Caco-2 (cell line): ENCODE data around the gene EMILIN3. TPM values are rescaled to one million over a fixed set of nuclear protein-coding genes. Genes with fewer than 3 reads are reported as not detected.

Source experiments
- BruUV-seq: library from RNA; stranded (reverse); fragments of 400-500 nt; replicated peaks from 2 replicates; lab custom pipeline; 2021; lab: Mats Ljungman, UMichigan
- CTCF ChIA-PET: fragments of 300-600 bp; sonication (Branson Sonifier 250); formaldehyde crosslinking; loops from one replicate; lab custom pipeline; 2022; ENCODE audit warnings: antibody characterized with exemption; lab: Charles Lee
- POLR2A ChIA-PET: fragments of 300-600 bp; sonication (Branson Sonifier 250); formaldehyde crosslinking; loops from one replicate; lab custom pipeline; 2022; ENCODE audit warnings: antibody characterized with exemption; lab: Charles Lee
- DNase-seq, 2 experiments: peaks; one replicate each; pipeline versions ENCODE4 v3.0.0 to v3.0.0-alpha.2; 2020 to 2022
- H3K27me3 ChIP-seq: replicated peaks from 2 replicates; pipeline ENCODE4 v1.6.0; 2011; ENCODE audit warnings: low read length; ENCODE audit not compliant: control insufficient read depth, insufficient read depth
- H3K36me3 ChIP-seq: 2 replicates; pipeline ENCODE4 v1.5.1; 2011; ENCODE audit warnings: low read length; ENCODE audit not compliant: control insufficient read depth, insufficient read depth
- H3K4me1 ChIP-seq: fragments of 250-450 bp; sonication (Bioruptor Pico); 2 replicates; pipeline ENCODE4 v1.5.1; 2020; ENCODE audit warnings: mild to moderate bottlenecking
- H3K4me3 ChIP-seq: 2 replicates; pipeline ENCODE4 v1.5.1; 2011; ENCODE audit warnings: low read depth, mild to moderate bottlenecking, control low read depth, low read length
- H3K9me3 ChIP-seq: fragments of 250-450 bp; sonication (Bioruptor Pico); 2 replicates; pipeline ENCODE4 v1.5.1; 2020; ENCODE audit warnings: mild to moderate bottlenecking, moderate library complexity
- H3K27ac Mint-ChIP-seq: one replicate; pipeline ENCODE4 v1.8.0; 2022; ENCODE audit warnings: mixed read lengths; ENCODE audit not compliant: unreplicated experiment
- H3K27me3 Mint-ChIP-seq: one replicate; pipeline ENCODE4 v1.8.0; 2022; ENCODE audit warnings: mixed read lengths; ENCODE audit not compliant: insufficient read depth, unreplicated experiment
- H3K36me3 Mint-ChIP-seq: one replicate; pipeline ENCODE4 v1.8.0; 2022; ENCODE audit warnings: mild to moderate bottlenecking, mixed read lengths; ENCODE audit not compliant: insufficient read depth, unreplicated experiment
- H3K4me1 Mint-ChIP-seq: one replicate; pipeline ENCODE4 v1.8.0; 2022; ENCODE audit warnings: low read depth, mixed read lengths; ENCODE audit not compliant: unreplicated experiment
- H3K4me3 Mint-ChIP-seq: one replicate; pipeline ENCODE4 v1.8.0; 2022; ENCODE audit warnings: mild to moderate bottlenecking, moderate library complexity, mixed read lengths; ENCODE audit not compliant: unreplicated experiment
- H3K9me3 Mint-ChIP-seq: one replicate; pipeline ENCODE4 v1.8.0; 2022; ENCODE audit warnings: mixed read lengths; ENCODE audit not compliant: unreplicated experiment
- CTCF ChIP-seq, 2 experiments: fragments of 200-600 bp in 1 of 2; IDR thresholded peaks; 1 replicate in 1 of 2; 2 replicates in 1 of 2; pipeline versions ENCODE4 v1.5.1 to v1.8.0; 2011 to 2022; ENCODE audit warnings: antibody characterized with exemption in 1 of 2, control low read depth in 1 of 2, inconsistent platforms in 1 of 2, low read depth in 1 of 2, low read length in 1 of 2, mild to moderate bottlenecking in 1 of 2, moderate library complexity in 1 of 2; ENCODE audit not compliant: insufficient read depth in 1 of 2, severe bottlenecking in 1 of 2, unreplicated experiment in 1 of 2
- intact Hi-C: fragments of 100-400 bp; cut with micrococcal nuclease; formaldehyde crosslinking; loops from one replicate; pipeline ENCODE4 v1.10.0; 2022; ENCODE audit not compliant: unreplicated experiment
- total RNA-seq: library from RNA; stranded (reverse); gene quantifications from 2 replicates; pipeline ENCODE4 v1.2.3, GENCODE V29; 2022

EMILIN3 gene
- total RNA-seq, 1 experiment from 2014 or later = 0.50 TPM

GRCh38 chr20:41330941-41331340 lies 35.7 kb downstream of the EMILIN3 start:
- Mint-ChIP-seq H3K4me3 (no peak overlapping the region), H3K27ac (no peak overlapping the region), H3K9me3 (no peaks in the 10 kb centered on the region), H3K27me3 (no peaks in the 10 kb centered on the region), H3K4me1 (peaks cover 16% of the 10 kb centered on the region), H3K36me3 (no peaks in the 10 kb centered on the region)
- intact Hi-C loops = no loop called here
- Histone ChIP-seq H3K27me3 (no peaks in the 10 kb centered on the region), H3K9me3 (no peaks in the 10 kb centered on the region), H3K4me3 (no peak overlapping the region), H3K4me1 (peaks cover 8% of the 10 kb centered on the region), H3K36me3 (no peaks in the 10 kb centered on the region)
- ChIA-PET POLR2A (no interaction called here), CTCF (no interaction called here)
- no TSS peak for BruUV-seq
- peak in 1 of 2 experiments; percentile 24 for DNase-seq
- no peak for TF ChIP-seq CTCF (IDR thresholded peaks at IDR 0.05; ENCODE audit: insufficient read depth in 1 of 2, low read depth in 1 of 2, low read length in 1 of 2, severe bottlenecking in 1 of 2, unreplicated experiment in 1 of 2)

- H3K9me3 ChIP-seq = no peaks in the 10 kb centered on the region
- ChIA-PET POLR2A (no interaction called here), CTCF (interaction anchor here (0.9 to 2.2 kb wide), 2 partner anchors 9 to 10 kb away, joined by 3 to 13 read pairs; partner anchors contain the start of gene LPIN3)
- H3K4me3 Mint-ChIP-seq = no peak overlapping the region
- no peaks in the 10 kb centered on the region for H3K36me3 ChIP-seq
- no peak overlapping the region for H3K27ac Mint-ChIP-seq
- H3K4me3 ChIP-seq = no peak overlapping the region
- H3K36me3 Mint-ChIP-seq = no peaks in the 10 kb centered on the region
- H3K9me3 Mint-ChIP-seq = no peaks in the 10 kb centered on the region
- peaks cover 8% of the 10 kb centered on the region for H3K4me1 ChIP-seq
- DNase-seq = peak in 1 of 2 experiments; percentile 35
- no peak for TF ChIP-seq CTCF (IDR thresholded peaks at IDR 0.05; ENCODE audit: insufficient read depth in 1 of 2, low read depth in 1 of 2, low read length in 1 of 2, severe bottlenecking in 1 of 2, unreplicated experiment in 1 of 2)
- no peaks in the 10 kb centered on the region for H3K27me3 Mint-ChIP-seq
- H3K4me1 Mint-ChIP-seq = peaks cover 16% of the 10 kb centered on the region
- intact Hi-C loops = no loop called here
- H3K27me3 ChIP-seq = no peaks in the 10 kb centered on the region
- no TSS peak for BruUV-seq
Observed at GRCh38 chr20:41330343-41330720, 36.3 kb downstream of the EMILIN3 start.

GRCh38 chr20:41329435-41330342 lies 36.9 kb downstream of the EMILIN3 start:
- Mint-ChIP-seq H3K36me3 (no peaks in the 10 kb centered on the region), H3K27me3 (no peaks in the 10 kb centered on the region), H3K27ac (peak overlapping the region; percentile 5), H3K4me3 (no peak overlapping the region), H3K4me1 (peaks cover 16% of the 10 kb centered on the region), H3K9me3 (no peaks in the 10 kb centered on the region)
- BruUV-seq = no TSS peak
- no peaks in the 10 kb centered on the region for H3K36me3 ChIP-seq
- H3K9me3 ChIP-seq = no peaks in the 10 kb centered on the region
- intact Hi-C loops = no loop called here
- peaks cover 8% of the 10 kb centered on the region for H3K4me1 ChIP-seq
- POLR2A ChIA-PET = interaction anchor here (0.7 kb wide), 1 partner anchor 10 kb away, joined by 3 read pairs; no protein-coding TSS in a partner anchor
- TF ChIP-seq CTCF (IDR thresholded peaks at IDR 0.05; ENCODE audit: insufficient read depth in 1 of 2, low read depth in 1 of 2, low read length in 1 of 2, severe bottlenecking in 1 of 2, unreplicated experiment in 1 of 2) = no peak
- CTCF ChIA-PET = interaction anchor here (0.7 to 2.2 kb wide), 4 partner anchors 10 to 157 kb away, joined by 3 to 13 read pairs (median 4); partner anchors contain the start of gene LPIN3
- DNase-seq = peak in 1 of 2 experiments; percentile 51
- no peaks in the 10 kb centered on the region for H3K27me3 ChIP-seq
- no peak overlapping the region for H3K4me3 ChIP-seq
